ENCODE results near the gene FALEC. TPM values are rescaled to one million over a fixed set of nuclear protein-coding genes. Genes with fewer than 3 reads are reported as not detected.
"Not testable (repeated sequence)": the region's sequence is repeated elsewhere in the genome, so short reads cannot be mapped to it uniquely, and the experiment has no call there.

Gene FALEC
- total RNA-seq, 1 experiment from 2014 or later: not detected

DNA sequence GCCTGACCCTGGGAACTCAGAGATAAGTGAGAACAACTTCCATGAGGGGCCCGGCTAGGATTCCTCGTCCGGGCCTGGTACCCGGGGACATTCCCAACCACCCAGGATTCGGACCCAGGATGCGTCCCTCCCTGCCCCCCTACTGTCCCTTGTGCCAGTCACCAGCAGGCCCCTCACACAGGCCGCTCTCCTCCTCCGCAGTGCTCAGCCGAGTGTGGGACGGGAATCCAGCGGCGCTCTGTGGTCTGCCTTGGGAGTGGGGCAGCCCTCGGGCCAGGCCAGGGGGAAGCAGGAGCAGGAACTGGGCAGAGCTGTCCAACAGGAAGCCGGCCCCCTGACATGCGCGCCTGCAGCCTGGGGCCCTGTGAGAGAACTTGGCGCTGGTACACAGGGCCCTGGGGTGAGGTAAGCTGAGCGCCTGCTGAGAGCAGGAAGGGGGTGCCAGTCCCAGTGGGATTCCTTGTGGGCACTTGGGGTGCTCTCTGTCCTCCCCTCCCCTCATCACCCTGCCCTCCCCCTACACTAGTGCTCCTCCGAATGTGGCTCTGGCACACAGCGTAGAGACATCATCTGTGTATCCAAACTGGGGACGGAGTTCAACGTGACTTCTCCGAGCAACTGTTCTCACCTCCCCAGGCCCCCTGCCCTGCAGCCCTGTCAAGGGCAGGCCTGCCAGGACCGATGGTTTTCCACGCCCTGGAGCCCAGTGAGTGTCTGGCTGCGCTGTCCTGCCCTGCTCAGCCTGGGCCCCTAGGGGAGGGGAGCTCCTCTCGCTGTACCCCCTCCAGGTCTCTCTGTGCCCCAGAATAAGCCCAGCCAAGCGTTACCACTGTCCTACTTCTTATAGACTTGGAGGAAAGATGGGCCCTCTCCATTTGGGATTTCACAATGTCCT lies 43.5 kb downstream of the FALEC start:
- DNase-seq (ENCODE audit: low spot score): no peak

GRCh38 chr1:150559656-150560010 lies 44.1 kb downstream of the FALEC start:
- DNase-seq (ENCODE audit: low spot score): no peak

DNA sequence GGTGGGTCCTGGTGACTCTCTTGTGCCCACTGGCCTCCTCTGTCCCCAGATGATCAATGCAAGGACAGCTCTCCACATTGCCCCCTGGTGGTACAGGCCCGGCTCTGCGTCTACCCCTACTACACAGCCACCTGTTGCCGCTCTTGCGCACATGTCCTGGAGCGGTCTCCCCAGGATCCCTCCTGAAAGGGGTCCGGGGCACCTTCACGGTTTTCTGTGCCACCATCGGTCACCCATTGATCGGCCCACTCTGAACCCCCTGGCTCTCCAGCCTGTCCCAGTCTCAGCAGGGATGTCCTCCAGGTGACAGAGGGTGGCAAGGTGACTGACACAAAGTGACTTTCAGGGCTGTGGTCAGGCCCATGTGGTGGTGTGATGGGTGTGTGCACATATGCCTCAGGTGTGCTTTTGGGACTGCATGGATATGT lies 44.5 kb downstream of the FALEC start:
- DNase-seq (ENCODE audit: low spot score): peak; percentile 86

GRCh38 chr1:150560576-150561253 lies 45.2 kb downstream of the FALEC start:
- peak; percentile 92 for DNase-seq (ENCODE audit: low spot score)

GRCh38 chr1:150561254-150561973 lies 45.9 kb downstream of the FALEC start:
- DNase-seq (ENCODE audit: low spot score): peak; percentile 97

GRCh38 chr1:150561974-150562445 lies 46.5 kb downstream of the FALEC start:
- DNase-seq (ENCODE audit: low spot score): peak; percentile 94

DNA sequence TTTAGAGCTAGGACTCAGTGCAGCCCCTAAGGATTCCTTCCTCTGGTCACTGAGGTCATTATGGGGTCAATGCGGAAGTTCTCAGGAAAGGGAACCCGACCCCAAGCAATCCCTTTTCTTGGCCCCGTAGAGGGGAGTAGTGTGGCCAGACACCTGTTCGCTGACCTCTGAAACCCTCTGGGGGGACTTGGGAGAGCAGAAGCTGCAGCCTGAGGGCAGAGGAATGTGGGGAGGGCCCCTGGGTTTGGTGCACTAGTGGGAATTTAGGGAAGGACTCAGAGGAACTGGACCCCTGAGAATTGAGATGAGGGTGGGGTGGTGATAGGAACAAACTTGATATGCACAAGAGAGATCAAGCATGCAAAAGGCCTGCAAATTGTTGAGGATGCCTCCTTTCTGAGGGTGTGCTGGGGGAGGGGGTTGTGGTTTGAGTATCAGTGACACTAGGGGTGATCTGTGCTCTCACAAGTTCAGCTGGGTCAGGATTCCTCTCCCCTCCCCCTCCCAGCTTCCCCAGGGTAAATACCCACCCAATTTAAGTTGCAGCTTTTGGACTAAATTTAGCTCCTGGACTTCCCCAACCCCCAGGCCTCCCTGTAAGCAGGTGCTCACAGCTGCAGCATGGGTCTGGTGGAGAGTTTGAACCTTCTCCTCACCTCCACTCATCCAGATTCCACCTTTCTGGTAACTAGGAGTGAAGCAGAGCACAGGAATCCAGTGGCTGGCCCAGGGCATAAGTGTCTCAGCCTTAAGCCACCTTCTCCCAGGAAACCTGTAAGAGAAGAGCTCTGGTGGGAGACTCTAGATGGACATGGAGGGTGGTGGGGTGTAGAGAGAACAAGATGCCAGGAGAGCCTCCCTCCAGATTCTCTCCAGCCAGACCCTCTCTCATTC lies 47.1 kb downstream of the FALEC start:
- DNase-seq (ENCODE audit: low spot score): peak; percentile 16

DNA sequence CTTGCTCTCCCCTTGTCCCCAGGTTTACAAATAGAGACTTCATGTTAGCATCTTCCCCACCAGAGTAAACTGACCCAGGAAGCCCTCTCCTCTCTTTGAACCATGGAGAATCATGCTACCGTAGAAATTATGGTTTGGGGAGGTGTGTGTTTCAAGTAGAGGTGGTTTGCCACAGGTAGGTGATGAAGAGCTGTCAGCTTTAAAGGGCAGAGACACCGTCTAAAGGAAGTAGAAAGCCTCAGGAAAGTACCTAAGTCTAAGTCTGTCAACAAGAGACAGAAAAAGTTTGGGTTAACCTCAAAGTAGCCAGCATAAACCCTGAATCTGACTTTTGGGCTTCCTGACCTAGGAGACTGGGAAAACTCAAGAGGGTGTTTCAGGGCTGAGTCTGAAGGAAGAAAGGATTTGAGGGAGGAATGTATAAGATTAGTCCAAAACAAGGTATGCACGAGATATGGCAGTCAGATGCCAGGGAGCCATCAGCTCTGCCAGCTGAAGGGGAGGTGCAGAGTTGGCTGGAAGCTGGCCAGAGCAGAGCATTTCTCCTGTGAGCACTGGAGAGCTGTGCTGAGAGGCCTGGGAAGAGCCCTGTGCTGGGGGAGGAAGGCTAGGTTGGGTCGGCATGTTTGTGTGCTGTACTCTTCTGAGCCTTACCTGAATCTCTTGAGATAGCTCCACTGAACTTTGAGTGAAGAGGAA lies 47.9 kb downstream of the FALEC start:
- DNase-seq (ENCODE audit: low spot score): peak; percentile 76

- peak; percentile 35 for DNase-seq (ENCODE audit: low spot score)
Observed at GRCh38 chr1:150564051-150564991, 48.8 kb downstream of the FALEC start.

GRCh38 chr1:150565240-150565991 lies 49.9 kb downstream of the FALEC start:
- not testable (repeated sequence) for DNase-seq (ENCODE audit: low spot score)

GRCh38 chr1:150566589-150567340 lies 51.2 kb downstream of the FALEC start:
- no peak for DNase-seq (ENCODE audit: low spot score)

- DNase-seq (ENCODE audit: low spot score): no peak
Observed at GRCh38 chr1:150567341-150567716, 51.8 kb downstream of the FALEC start.

DNA sequence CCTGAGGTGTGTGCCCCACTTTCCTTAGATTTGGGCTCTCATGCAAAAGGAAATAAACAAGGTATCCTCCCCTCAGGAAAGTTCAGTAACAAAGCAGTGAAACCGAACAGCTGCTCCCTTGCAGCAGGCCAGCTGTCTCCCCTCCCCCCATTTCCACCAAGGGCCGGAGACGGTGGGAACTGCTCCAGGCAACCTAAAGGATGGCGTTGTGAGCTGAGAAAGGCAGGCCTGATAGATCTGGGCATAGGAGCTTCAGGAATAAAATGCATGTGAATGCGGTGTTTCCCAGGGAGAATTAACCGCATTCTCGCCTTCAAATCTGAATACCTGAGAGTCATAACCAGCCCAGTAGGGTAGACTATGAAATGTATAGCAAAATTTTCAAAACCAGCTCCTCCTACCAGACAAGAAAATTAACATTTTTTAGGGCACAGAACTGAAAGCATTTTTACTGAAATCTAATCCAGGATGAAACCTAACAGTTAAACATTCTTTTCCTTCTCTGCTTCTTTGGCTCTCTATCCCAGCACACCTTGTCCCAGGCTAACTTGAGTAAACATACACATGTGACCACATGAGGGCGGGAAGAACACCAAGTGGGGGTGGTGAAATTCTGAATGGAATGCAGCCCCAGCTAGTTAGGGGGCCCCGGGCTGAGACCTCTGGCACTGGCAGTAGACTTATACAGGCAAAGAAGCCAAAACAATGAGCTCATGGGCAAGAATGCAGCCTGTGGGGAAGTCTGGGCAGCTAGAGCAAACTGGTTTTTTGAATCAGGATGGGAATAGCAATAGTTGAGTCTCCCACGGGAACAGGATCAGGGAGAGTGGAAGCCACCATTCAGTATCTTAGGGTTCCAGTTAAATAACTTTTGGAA lies 52.4 kb downstream of the FALEC start:
- peak; percentile 81 for DNase-seq (ENCODE audit: low spot score)

DNA sequence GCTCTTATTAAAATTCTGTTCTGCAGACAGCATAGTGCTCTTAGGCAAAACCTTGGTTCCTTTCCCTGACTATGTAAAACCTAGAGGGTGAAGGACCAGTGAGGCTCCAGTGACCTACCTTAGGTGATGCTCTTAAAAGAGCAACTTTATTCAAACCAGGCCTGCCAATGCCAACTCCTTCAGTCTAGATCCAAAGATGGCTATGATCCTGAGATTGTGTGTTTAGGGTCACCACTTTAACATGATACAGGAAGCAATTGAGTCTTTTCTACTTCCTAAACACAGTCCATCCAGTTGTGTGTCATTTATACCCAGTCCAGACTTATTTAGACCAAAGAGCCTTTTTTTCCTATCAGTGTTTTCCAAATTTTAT lies 53.0 kb downstream of the FALEC start:
- DNase-seq (ENCODE audit: low spot score): no peak

DNA sequence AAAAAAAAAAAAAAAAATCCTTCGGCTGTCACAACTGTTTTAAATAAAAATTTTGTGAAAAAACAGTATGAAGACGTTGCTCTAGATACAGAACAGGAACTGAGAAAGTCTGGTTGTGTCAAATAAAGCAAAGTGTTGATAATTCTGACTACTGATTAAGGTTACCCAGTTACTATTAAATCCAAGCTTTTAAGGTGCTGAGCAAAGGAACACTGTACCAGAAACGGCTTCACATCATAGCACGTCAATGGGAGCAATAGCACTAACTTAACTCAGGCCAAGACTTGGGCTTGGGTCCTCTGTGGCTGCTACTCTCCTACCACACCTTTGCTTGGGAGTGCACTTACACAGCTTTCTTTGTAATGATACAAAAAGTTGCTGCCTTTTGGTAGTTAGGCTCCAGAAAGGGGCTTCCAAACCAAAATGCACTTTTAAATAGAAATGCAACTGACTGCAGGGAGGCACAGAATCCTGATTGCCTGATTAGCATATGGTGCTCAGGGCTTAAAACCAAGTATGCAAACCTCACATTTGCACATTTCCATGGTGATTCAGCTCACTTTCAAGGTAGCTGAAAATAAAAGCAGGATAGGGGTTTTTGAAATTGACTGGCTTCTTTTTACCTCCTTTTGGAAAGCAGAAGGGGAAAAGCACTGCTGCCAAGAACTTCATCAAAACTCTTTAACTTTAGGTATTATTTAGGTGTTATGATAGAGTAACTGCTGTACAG lies 57.5 kb downstream of the FALEC start:
- peak; percentile 26 for DNase-seq (ENCODE audit: low spot score)

GRCh38 chr1:150573648-150574071 lies 58.1 kb downstream of the FALEC start:
- not testable (repeated sequence) for DNase-seq (ENCODE audit: low spot score)
